Suprapubic skin (tissue), 4 donors: ENCODE data around the gene KYNU.
"Not testable (repeated sequence)": the region's sequence is repeated elsewhere in the genome, so short reads cannot be mapped to it uniquely, and the experiment has no call there.

Experiments
- EP300 ChIP-seq: sonication (generic); formaldehyde crosslinking; IDR thresholded peaks from one replicate; pipeline ENCODE4 v1.6.1; 2017; ENCODE audit warnings: antibody characterized with exemption
- POLR2A ChIP-seq, 2 donors: fragments of 450-650 bp; IDR thresholded peaks; one replicate each; pipeline ENCODE4 v1.6.1; 2017; ENCODE audit warnings: antibody characterized with exemption in 2 of 2, mild to moderate bottlenecking in 2 of 2, moderate library complexity in 2 of 2
- POLR2AphosphoS5 ChIP-seq, 3 donors: sonication (generic); formaldehyde crosslinking; IDR thresholded peaks; one replicate each; pipeline ENCODE4 v1.6.1; 2017; ENCODE audit warnings: antibody characterized with exemption in 3 of 3
- TF ChIP-seq, protein P1 (sequence below), 2 donors: fragments of 200-600 bp in 1 of 2; fragments of 450-650 bp in 1 of 2; sonication (generic) in 1 of 2; IDR thresholded peaks; one replicate each; pipeline ENCODE4 v1.5.1; 2016 to 2019; ENCODE audit warnings: antibody characterized with exemption in 2 of 2, mild to moderate bottlenecking in 1 of 2, moderate library complexity in 1 of 2

DNA sequence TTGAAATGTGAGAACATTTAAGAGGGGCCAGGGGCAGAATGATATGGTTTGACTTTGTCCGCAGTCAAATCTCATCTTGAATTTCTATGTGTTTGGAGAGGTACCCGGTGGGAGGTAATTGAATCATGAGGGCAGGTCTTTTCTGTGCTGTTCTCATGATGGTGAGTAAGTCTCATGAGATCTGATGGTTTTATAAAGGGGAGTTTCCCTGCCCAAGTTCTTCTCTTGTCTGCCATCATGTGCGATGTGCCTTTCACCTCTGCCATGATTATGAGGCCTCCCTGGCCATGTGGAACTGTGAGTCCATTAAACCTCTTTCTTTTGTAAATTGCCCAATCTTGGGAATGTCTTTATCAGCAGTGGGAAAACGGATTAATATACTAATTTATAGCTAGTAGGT is 176.0 kb downstream of the KYNU start:
- TF ChIP-seq, protein P1, sequence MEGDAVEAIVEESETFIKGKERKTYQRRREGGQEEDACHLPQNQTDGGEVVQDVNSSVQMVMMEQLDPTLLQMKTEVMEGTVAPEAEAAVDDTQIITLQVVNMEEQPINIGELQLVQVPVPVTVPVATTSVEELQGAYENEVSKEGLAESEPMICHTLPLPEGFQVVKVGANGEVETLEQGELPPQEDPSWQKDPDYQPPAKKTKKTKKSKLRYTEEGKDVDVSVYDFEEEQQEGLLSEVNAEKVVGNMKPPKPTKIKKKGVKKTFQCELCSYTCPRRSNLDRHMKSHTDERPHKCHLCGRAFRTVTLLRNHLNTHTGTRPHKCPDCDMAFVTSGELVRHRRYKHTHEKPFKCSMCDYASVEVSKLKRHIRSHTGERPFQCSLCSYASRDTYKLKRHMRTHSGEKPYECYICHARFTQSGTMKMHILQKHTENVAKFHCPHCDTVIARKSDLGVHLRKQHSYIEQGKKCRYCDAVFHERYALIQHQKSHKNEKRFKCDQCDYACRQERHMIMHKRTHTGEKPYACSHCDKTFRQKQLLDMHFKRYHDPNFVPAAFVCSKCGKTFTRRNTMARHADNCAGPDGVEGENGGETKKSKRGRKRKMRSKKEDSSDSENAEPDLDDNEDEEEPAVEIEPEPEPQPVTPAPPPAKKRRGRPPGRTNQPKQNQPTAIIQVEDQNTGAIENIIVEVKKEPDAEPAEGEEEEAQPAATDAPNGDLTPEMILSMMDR (IDR thresholded peaks at IDR 0.05): not testable (repeated sequence)
- TF ChIP-seq POLR2A (IDR thresholded peaks at IDR 0.05); EP300; POLR2AphosphoS5 (IDR thresholded peaks at IDR 0.05): not testable (repeated sequence)
